HG03378 (cell line): ENCODE data around the gene TBPL2.
"Not testable (repeated sequence)": the region's sequence is repeated elsewhere in the genome, so short reads cannot be mapped to it uniquely, and the experiment has no call there.

ENCODE experiments used
- ATAC-seq: cut with Tn5 transposase; IDR thresholded peaks from one replicate; pipeline ENCODE4 v1.9.1; 2021; ENCODE audit warnings: mild to moderate bottlenecking, moderate library complexity; ENCODE audit not compliant: unreplicated experiment

Gene TBPL2

DNA sequence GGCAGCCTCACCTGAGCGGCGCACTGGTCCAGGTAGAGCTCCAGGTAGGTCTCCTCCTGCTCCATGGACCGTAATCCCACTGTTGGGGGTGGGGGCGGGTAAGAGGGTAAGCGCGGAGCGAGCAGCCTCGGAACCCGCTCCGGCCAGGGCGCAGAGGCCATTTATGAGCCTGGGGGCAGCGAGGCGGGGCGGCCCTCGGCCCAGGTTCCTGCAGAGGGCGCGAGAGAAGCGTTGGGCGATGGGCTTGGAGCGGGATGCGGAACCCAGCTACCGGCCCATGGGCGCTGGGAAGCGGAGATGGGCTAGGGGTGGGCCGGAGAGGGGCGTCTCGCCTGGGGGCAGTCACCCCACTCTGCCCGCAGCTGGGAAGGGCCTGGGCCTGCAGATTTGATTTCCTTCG lies at the start of gene TBPL2:
TSS of gene TBPL2 (minus strand) at position 232 of the 400 bp plus-strand sequence. CDS start at position 65, 167 bp downstream.
- ATAC-seq: no peak

DNA sequence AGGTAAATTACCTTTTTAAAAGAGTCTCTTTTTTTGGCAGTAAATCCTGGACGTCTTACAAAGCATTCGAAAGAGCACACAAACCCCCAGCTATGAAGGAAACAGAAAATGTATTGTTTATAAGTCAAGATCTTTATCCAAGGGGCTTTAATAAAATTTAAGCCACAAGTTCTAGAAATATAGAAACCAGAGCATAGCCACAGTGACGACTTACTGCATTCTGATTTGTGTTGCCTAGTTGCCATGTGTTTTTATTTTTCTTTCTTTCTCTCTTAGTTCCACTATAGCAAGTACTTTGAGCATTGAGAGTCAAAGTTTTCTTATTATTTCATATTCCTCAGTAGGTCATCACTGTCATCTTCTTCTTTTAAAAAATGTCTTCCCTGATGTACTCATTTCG lies 47.8 kb upstream of the TBPL2 start:
- ATAC-seq: no peak

DNA sequence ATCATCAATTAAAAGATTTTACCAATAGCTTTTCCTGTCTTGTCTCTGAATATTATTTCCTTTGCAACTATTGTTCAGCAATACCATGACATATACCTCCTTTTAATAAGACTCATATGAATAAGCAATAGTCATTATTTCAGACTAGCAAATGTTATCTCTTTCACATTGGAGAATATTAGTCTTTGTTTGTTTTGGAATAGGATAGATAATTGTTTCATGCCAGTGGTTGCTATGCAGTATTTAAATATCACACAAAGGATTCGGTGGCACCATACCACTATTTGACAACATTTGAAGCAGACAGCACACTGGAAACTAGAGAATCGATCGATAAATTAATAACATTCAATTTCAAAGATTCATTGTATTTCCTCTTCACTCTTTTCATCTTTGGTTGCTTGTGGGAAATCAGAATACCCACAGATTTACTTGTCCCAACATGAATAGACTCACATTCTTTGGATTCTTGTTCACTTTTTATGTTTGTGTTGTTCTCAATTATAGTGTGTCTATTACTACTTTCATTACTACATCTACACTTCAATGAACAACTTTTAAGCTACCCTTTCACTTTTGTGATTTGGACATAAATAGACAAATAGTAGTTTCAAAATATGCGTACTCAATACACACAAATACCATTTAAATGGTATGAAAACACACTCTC lies 42.7 kb upstream of the TBPL2 start:
- ATAC-seq: no peak

DNA sequence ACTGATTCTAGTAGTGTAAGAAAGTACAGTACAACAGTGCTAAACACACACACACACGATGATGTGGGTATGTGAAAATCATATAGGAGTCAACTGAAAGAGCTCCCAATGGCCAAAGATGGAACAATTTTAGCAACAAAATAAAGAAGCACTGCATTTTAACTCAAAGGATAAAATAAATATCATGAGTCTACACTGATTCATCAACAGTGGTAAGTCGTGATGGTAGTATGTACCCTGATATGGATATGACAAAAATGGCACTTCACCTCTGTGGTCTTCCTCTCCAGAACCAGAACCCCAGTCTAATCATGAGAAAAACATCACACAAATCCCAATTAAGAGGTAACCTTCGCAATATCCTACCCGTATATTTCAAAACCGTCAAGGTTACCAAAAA lies 41.4 kb upstream of the TBPL2 start:
- no peak for ATAC-seq

DNA sequence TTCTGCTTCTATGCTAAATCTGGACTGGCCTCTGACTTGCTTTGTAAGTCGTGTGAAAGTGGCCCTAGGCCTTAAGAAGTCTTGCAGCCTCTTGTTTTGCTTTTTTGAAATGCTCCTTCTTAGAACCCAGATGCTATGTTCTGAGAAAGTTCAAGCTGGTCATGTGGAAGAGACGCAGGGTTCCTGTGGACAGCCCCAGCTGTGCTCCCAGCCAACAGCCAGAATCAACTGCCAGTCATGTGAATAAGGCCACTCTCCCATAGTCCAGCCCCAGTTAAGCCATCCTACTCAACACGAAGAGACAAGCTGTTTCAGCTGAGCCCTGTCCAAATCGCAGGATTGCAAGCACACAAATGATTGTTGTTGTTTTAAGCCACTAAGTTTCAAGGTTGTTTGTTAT lies 37.3 kb upstream of the TBPL2 start:
- no peak for ATAC-seq

DNA sequence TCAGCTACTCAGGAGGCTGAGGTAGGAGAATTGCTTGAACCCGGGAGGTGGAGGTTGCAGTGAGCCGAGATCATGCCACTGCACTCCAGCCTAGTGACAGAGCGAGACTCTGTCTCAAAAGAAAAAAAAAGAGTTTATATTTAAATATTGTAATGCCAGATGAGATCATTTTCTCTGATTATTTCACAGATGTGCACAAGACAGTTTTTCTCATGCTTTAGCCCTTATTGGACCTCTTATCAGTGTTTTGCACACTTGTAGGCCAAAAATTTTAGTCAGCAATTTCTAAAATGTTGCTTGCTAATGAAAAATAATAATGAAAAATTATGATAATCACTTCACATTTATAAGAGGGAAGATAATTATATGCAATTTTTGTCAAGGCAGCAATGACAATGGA lies 36.0 kb upstream of the TBPL2 start:
- ATAC-seq: not testable (repeated sequence)

DNA sequence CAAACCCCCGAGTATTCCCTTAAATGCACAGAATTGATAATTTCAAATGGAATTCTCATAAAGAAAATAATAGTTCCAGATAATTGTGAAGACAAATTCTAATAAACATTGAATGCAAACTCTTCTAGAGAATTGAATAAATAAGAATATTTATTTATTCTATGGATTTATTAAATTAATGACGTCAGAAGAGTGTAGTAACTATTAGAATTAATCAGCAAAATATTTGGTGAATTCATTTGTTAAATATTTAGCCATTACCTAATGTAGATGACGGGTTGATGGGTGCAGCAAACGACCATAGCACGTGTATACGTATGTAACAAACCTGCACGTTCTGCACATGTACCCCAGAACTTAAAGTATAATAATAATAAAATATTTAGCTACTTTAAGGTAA lies 33.4 kb upstream of the TBPL2 start:
- ATAC-seq: no peak

DNA sequence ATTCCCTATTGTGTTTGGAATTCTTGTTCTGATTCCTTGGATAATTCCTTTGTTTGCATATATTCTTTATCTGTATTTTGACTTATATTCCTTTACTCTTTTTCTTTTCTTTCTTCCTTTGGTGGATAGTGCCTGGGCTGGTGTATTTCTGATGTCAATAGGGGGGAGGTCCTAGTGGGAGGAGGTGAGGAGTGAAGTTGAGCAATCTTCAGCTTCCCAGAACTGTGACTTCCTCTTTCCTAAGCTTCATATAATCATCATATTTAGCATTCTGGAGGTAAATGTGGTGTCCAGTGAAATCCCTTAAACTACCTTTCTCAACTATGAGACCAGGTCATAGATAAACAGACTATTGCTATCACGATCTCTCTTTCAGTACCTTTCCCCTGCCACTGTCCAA lies 29.6 kb upstream of the TBPL2 start:
- no peak for ATAC-seq

DNA sequence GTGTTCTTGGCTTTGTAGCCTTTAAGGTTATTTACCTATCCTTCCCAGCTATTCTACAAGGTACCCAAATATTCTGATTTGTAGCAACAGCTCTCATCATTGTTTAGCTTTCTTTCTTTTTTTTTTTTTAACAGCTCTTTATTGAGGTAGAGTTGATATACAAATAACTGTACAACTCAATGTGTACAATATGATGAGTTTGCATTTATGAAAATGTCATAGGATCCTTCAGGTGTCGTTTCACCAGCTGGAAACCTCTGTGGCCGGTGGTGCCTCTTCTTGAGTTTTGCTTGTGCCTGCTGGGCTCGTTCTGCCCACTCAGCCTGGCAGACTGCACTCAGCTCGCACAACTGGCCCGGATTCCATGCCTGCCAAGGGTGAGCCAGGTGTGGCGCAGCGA lies 26.9 kb upstream of the TBPL2 start:
- no peak for ATAC-seq

DNA sequence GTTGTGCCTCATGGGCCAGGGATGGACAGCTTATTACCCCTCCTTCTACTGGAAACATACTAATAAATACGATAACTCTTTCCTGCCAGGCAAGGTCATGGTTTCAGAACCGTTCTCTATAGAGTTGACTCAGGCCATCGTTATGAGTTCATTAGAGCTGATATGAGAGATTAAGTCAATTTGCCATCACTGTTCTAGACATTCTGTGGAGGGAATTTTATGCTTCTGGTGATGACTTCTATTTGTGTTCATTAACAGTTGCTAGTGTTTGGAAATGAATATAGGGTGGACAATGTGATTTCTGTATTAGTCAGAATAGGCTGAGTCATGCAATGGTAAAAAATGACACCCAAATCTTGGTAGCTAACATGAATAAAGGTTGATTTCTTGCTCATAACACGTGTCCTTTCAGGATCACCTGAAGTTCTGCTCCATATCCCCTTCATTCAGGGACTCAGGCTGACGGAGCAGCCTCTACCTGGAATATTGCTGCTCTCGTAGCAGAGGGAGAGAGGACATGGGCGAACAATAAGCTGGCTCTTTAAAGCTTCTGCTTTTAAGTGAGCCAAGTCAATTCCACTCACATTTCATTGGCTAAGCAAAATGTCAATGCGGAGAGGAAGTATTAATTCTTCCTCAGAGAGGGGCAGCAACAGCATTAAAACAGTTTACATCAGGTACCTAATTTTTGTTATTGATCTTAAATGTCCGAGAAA lies 18.5 kb upstream of the TBPL2 start:
- ATAC-seq: peak; percentile 86

DNA sequence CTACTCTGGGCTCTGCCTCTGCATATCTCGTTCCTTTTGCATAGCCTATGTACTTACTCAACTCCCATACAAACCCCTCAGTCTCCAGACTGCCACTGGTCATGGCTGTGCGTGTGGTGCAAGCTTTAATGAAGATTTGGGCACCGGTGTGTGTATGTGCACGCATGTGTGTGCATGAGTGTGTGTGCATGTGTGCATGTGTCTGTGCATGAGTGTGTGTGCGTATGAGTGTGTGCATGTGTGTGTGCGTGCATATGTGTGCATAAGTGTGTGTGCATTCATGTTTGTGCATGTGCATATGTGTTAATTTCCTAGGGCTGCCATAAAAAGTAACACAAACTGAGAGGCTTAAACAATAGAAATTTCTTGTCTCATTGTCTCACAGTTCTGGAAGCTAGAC lies 17.1 kb upstream of the TBPL2 start:
- ATAC-seq: no peak

DNA sequence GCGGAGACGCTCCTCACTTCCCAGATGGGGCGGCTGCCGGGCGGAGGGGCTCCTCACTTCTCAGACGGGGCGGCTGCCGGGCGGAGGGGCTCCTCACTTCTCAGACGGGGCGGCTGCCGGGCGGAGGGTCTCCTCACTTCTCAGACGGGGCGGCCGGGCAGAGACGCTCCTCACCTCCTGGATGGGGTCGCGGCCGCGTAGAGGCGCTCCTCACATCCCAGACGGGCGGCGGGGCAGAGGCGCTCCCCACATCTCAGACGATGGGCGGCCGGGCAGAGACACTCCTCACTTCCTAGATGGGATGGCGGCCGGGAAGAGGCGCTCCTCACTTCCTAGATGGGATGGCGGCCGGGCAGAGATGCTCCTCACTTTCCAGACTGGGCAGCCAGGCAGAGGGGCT lies 16.0 kb upstream of the TBPL2 start:
- ATAC-seq: not testable (repeated sequence)

DNA sequence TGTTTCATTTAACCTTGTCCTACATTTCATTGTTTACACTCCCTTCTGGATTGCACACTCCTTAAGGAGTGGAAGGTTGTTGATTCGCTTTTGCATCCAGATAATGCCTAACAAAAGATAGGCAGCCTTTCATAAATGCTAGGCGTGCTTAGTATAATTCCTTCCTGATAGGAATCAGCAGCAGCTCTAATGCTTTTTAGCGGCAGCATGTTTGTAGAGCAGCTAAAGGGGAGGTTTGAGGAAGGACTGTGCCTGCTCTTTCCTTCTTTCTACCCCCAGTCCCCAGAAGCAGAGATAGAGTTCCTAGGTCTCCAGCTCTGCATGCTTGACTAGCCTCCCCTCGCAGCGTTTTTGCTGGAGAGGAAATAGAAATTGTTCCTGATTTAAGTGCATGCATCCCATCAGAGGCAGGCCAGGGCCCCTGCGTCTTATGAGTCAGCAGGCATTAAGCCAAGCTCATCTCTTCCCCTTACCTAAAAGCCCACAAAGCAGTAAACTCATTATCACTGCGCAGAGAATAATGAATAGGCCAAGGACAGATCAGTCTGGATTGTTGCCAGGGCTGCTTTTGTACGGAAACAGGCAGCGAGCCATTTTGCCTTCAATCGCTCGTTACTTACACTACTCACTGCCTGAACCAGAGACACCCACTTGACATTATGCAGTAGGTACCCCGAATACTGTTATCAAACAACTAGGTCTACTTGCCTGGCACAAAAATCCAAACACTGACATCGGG lies 14.0 kb upstream of the TBPL2 start:
- ATAC-seq: no peak

DNA sequence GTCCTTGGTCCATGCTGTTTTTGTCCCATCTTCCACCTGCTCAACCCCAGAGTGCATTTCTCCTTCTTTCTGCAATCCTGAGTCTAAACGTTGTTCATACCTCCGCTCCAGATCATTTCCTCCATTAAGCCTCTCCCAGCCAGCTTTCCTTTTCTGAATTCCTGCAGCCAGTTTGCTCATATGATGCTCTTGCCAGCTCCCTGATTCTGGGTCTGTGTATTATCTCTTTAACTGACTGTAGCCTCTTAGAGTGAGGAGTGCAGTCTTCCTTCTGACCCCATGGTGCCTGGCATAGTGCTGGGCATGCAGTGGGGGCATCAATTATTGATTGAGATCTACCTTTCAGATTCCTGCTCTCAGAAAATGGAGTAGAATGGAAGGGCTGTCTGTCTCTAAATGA lies 11.5 kb upstream of the TBPL2 start:
- ATAC-seq: no peak

DNA sequence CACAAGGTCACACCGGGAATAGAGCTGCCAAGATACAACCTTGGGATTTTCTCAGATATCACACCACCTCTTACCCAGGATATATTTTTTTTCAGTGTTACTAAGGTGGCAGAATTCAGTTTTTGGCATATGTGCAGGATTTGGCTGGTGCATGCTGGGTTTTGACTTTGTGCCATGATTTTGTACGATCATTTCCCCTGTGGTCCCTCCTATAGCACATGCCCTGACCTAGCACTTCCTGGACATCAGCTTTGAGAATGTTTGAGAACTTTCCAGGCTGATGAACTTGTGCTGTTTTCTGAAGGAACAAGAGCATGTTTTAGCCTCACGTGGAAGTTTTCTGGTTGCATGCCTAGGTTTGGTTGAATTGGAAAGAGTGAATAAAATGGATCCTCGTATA lies 11.0 kb upstream of the TBPL2 start:
- no peak for ATAC-seq

DNA sequence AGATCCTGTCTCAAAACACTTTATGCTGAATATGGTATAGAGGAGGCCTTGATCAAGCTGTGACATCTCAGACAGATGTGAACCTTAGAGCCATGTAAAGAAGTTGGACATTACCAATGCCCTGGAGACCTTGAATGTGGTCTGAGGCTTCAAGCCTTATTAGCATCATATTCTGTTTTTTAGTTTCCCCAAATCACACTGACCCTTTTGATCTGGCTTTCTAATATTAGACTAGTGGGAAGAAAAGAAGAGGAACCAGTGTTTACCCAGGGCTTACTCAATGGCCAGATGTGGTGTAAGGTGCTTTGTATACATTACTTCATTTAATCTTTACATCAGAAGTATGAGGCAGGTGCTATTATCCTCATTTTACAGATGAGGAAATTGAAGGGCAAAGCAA lies 10.6 kb upstream of the TBPL2 start:
- peak; percentile 54 for ATAC-seq

DNA sequence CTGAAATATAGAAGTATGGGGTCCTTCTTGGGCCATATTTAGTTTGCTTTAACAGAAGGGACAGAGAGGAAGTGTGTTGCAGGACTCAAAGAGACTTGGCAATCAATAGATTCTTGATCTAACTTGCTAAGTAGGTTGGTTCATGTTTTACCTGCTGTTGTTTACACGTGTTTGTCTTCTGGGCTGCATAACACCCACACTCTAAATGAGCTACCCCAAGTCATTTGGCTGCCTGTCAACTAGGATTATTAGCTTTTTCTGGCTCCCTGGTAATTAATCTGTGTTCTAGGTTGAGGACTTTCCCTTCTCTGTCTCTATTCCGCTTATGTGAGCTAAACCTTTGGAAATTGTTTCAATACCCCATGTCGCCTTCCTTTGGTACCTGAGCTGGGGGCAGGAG lies 10.1 kb upstream of the TBPL2 start:
- ATAC-seq: no peak

DNA sequence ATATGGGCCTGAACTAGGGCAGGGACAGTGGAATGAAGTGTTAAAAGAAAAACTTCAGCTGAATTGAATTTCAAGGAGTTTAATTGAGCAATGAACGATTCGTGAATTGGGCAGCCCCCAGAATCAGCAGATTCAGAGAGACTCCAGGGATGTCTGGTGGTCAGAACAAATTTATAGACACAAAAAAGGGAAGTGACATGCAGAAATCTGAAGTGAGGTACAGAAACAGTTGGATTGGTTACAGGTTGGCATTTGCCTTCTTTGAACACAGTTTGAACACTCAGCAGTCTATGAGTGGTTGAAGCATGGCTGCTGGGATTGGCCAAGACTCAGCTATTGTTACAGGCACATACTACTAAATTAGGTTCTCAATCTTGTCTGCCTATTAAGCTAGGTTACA lies 9.7 kb upstream of the TBPL2 start:
- no peak for ATAC-seq

DNA sequence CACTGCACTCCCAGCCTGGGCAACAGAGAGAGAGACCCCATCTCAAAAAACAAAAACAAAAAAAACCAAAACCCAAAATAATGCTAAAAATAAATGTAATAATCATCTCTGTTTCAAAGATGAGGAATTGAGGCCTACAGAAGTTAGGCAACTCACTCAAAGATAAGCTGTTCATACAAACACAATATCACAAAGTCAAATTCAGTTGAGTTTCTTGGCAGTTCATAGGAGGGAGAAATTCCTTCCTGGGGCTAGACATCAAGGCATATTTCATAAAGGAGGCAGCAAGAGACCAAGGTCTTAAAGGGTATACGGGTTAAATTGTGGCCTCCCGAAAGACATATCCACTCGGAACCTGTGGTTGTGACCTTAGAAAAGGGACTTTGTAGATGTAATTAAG lies 8.7 kb upstream of the TBPL2 start:
- ATAC-seq: no peak

DNA sequence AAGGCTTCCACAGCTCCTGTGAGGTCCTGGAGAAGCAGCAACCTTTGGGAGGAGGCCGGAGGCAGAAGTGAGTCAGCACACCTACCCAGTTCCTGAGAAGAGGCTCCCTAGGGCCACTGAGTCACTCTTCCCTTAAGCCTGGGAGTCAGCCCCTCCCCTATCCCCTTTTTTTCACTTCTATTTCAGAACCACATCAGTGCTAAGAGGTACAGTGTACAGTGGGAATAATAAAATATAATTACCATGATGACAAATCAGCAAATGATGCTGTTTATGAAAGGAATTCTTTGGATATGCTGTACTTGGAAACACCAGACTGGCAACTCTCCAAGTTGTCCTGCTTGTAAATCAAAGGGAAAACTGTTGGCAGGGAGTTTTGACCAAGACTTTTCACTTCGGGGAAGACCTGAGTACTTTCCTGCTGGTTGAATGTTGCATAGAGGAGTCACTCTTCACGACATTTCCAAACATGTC lies 7.8 kb upstream of the TBPL2 start:
- no peak for ATAC-seq

DNA sequence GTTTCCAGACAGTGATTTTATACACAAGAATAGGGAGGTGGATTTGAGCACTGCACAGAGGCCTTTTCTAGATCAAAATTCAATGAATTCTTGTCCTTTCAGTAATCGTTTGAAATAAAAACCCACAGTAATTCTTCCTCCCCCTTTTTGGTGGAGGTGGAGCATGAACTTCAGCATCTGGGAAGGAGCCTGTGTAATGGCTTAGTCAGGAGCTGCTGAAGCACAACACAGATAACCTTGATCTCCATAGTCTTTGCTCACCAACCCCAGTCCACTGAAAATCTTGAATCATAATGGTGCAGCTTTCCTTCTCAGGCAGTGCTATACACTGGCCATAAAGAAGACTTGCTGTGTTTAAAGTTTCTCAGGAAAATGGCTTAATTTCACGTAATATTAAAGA lies 6.4 kb upstream of the TBPL2 start:
- no peak for ATAC-seq

DNA sequence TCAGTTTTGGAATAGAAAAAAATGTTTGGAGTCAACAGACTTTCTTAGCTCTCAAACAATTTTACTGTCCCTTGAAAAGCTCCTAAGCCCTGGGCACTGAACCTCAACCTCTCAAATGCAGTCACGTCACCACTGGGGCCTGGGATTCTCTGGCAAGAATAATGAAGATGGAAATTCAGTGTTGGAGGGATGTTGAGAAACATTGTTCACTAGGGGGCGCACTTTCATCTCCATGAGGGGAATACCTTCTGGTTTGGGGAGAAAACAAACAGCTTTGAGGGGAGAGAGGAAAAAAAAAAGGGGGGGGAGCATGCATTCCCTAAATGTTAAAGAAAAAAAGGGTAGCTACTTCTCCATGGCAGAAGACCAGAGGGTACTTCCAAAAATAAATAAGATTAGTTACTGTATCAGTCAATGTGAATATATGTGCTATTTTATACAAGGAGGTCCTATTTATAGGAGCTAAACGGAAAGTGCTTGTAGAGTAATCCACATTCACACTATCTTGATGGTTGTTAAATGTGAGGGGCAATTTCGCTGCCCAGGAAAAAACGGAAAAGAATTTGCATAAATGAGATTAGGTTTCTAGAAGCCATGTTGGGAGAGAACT lies 5.8 kb upstream of the TBPL2 start:
- ATAC-seq: no peak
